Measurements from ENCODE around the gene DDN.

DDN gene

GRCh38 chr12:48986720-48987291 is 12.4 kb downstream of the DDN start:
- no peaks in the 10 kb centered on the region for H3K9me3 ChIP-seq (replicated peaks; ENCODE audit: low read length)
- no peak overlapping the region for H3K4me2 ChIP-seq (ENCODE audit: low read length)
- H3K27me3 ChIP-seq (ENCODE audit: control insufficient read depth, insufficient read depth, low read length): peaks cover 89% of the 10 kb centered on the region
- H3K36me3 ChIP-seq (ENCODE audit: insufficient read depth, low read length): no peaks in the 10 kb centered on the region
- H3K4me3 ChIP-seq (ENCODE audit: low read length): no peak overlapping the region
- no peaks in the 10 kb centered on the region for H3K4me1 ChIP-seq (ENCODE audit: control insufficient read depth, insufficient read depth, low read length)
- H3K9ac ChIP-seq (ENCODE audit: low read depth, low read length): no peak overlapping the region

GRCh38 chr12:48985901-48986300 is 13.3 kb downstream of the DDN start:
- H3K4me3 ChIP-seq (ENCODE audit: low read length): no peak overlapping the region
- H3K27me3 ChIP-seq (ENCODE audit: control insufficient read depth, insufficient read depth, low read length): peaks cover 93% of the 10 kb centered on the region

GRCh38 chr12:48985475-48985897 is 13.7 kb downstream of the DDN start:
- H3K9ac ChIP-seq (ENCODE audit: low read depth, low read length): no peak overlapping the region
- peaks cover 11% of the 10 kb centered on the region for H3K4me1 ChIP-seq (ENCODE audit: control insufficient read depth, insufficient read depth, low read length)
- H3K4me2 ChIP-seq (ENCODE audit: low read length): no peak overlapping the region
- no peaks in the 10 kb centered on the region for H3K36me3 ChIP-seq (ENCODE audit: insufficient read depth, low read length)
- no peak overlapping the region for H3K4me3 ChIP-seq (ENCODE audit: low read length)
- peaks cover 93% of the 10 kb centered on the region for H3K27me3 ChIP-seq (ENCODE audit: control insufficient read depth, insufficient read depth, low read length)
- H3K9me3 ChIP-seq (replicated peaks; ENCODE audit: low read length): no peaks in the 10 kb centered on the region

More at GRCh38 chr12:48985901-48986300, 13.3 kb downstream of the DDN start:
- Histone ChIP-seq H3K36me3 (ENCODE audit: insufficient read depth, low read length) (no peaks in the 10 kb centered on the region), H3K9ac (ENCODE audit: low read depth, low read length) (no peak overlapping the region), H3K9me3 (replicated peaks; ENCODE audit: low read length) (no peaks in the 10 kb centered on the region), H3K4me1 (ENCODE audit: control insufficient read depth, insufficient read depth, low read length) (peaks cover 6% of the 10 kb centered on the region), H3K4me2 (ENCODE audit: low read length) (no peak overlapping the region)

GRCh38 chr12:48982397-48983080 is 16.6 kb downstream of the DDN start:
- Histone ChIP-seq H3K27me3 (ENCODE audit: control insufficient read depth, insufficient read depth, low read length) (peaks cover 96% of the 10 kb centered on the region), H3K9ac (ENCODE audit: low read depth, low read length) (no peak overlapping the region), H3K9me3 (replicated peaks; ENCODE audit: low read length) (no peaks in the 10 kb centered on the region), H3K4me1 (ENCODE audit: control insufficient read depth, insufficient read depth, low read length) (peaks cover 34% of the 10 kb centered on the region), H3K4me3 (ENCODE audit: low read length) (no peak overlapping the region), H3K36me3 (ENCODE audit: insufficient read depth, low read length) (no peaks in the 10 kb centered on the region), H3K4me2 (ENCODE audit: low read length) (no peak overlapping the region)

- Histone ChIP-seq H3K36me3 (ENCODE audit: insufficient read depth, low read length) (no peaks in the 10 kb centered on the region), H3K4me3 (ENCODE audit: low read length) (no peak overlapping the region), H3K9me3 (replicated peaks; ENCODE audit: low read length) (no peaks in the 10 kb centered on the region), H3K9ac (ENCODE audit: low read depth, low read length) (no peak overlapping the region), H3K27me3 (ENCODE audit: control insufficient read depth, insufficient read depth, low read length) (peaks cover 96% of the 10 kb centered on the region), H3K4me1 (ENCODE audit: control insufficient read depth, insufficient read depth, low read length) (peaks cover 37% of the 10 kb centered on the region), H3K4me2 (ENCODE audit: low read length) (peak overlapping the region; percentile 70)
These were observed 17.4 kb downstream of the DDN start for GRCh38 chr12:48981757-48982157.

- Histone ChIP-seq H3K9ac (ENCODE audit: low read depth, low read length) (no peak overlapping the region), H3K27me3 (ENCODE audit: control insufficient read depth, insufficient read depth, low read length) (peaks cover 94% of the 10 kb centered on the region), H3K36me3 (ENCODE audit: insufficient read depth, low read length) (no peaks in the 10 kb centered on the region), H3K9me3 (replicated peaks; ENCODE audit: low read length) (no peaks in the 10 kb centered on the region), H3K4me2 (ENCODE audit: low read length) (peak overlapping the region; percentile 70), H3K4me1 (ENCODE audit: control insufficient read depth, insufficient read depth, low read length) (peaks cover 37% of the 10 kb centered on the region), H3K4me3 (ENCODE audit: low read length) (peak overlapping the region; percentile 47)
These were observed 18.0 kb downstream of the DDN start for GRCh38 chr12:48980953-48981756.

- H3K9ac ChIP-seq (ENCODE audit: low read depth, low read length): no peak overlapping the region
- H3K4me2 ChIP-seq (ENCODE audit: low read length): peak overlapping the region; percentile 70
- H3K4me3 ChIP-seq (ENCODE audit: low read length): no peak overlapping the region
- H3K9me3 ChIP-seq (replicated peaks; ENCODE audit: low read length): no peaks in the 10 kb centered on the region
- peaks cover 94% of the 10 kb centered on the region for H3K27me3 ChIP-seq (ENCODE audit: control insufficient read depth, insufficient read depth, low read length)
- H3K4me1 ChIP-seq (ENCODE audit: control insufficient read depth, insufficient read depth, low read length): peaks cover 37% of the 10 kb centered on the region
- H3K36me3 ChIP-seq (ENCODE audit: insufficient read depth, low read length): no peaks in the 10 kb centered on the region
These were observed 18.7 kb downstream of the DDN start for GRCh38 chr12:48980389-48980952.

GRCh38 chr12:48979602-48980388 is 19.4 kb downstream of the DDN start:
- Histone ChIP-seq H3K4me1 (ENCODE audit: control insufficient read depth, insufficient read depth, low read length) (peaks cover 37% of the 10 kb centered on the region), H3K4me3 (ENCODE audit: low read length) (no peak overlapping the region)

GRCh38 chr12:48978741-48979601 is 20.2 kb downstream of the DDN start:
- Histone ChIP-seq H3K36me3 (ENCODE audit: insufficient read depth, low read length) (no peaks in the 10 kb centered on the region), H3K9ac (ENCODE audit: low read depth, low read length) (no peak overlapping the region), H3K4me3 (ENCODE audit: low read length) (peak overlapping the region; percentile 28), H3K4me2 (ENCODE audit: low read length) (peak overlapping the region; percentile 70), H3K9me3 (replicated peaks; ENCODE audit: low read length) (no peaks in the 10 kb centered on the region), H3K4me1 (ENCODE audit: control insufficient read depth, insufficient read depth, low read length) (peaks cover 37% of the 10 kb centered on the region), H3K27me3 (ENCODE audit: control insufficient read depth, insufficient read depth, low read length) (peaks cover 91% of the 10 kb centered on the region)

More at GRCh38 chr12:48979602-48980388, 19.4 kb downstream of the DDN start:
- Histone ChIP-seq H3K36me3 (ENCODE audit: insufficient read depth, low read length) (no peaks in the 10 kb centered on the region), H3K4me2 (ENCODE audit: low read length) (peak overlapping the region; percentile 70), H3K27me3 (ENCODE audit: control insufficient read depth, insufficient read depth, low read length) (peaks cover 92% of the 10 kb centered on the region), H3K9me3 (replicated peaks; ENCODE audit: low read length) (no peaks in the 10 kb centered on the region), H3K9ac (ENCODE audit: low read depth, low read length) (no peak overlapping the region)

- no peaks in the 10 kb centered on the region for H3K9me3 ChIP-seq (replicated peaks; ENCODE audit: low read length)
These were observed 20.9 kb downstream of the DDN start, which contains the start of gene WNT1 for GRCh38 chr12:48978291-48978740. TSS of gene WNT1 (plus strand) at chr12:48978322. CDS start at chr12:48978651, 329 bp downstream.

More at GRCh38 chr12:48978291-48978740, 20.9 kb downstream of the DDN start, which contains the start of gene WNT1:
- Histone ChIP-seq H3K27me3 (ENCODE audit: control insufficient read depth, insufficient read depth, low read length) (peaks cover 91% of the 10 kb centered on the region), H3K4me3 (ENCODE audit: low read length) (peak within 1 kb of the TSS; percentile 28), H3K9ac (ENCODE audit: low read depth, low read length) (no peak within 1 kb of the TSS), H3K4me1 (ENCODE audit: control insufficient read depth, insufficient read depth, low read length) (peaks cover 37% of the 10 kb centered on the region), H3K36me3 (ENCODE audit: insufficient read depth, low read length) (no peaks in the 10 kb centered on the region), H3K4me2 (ENCODE audit: low read length) (peak within 1 kb of the TSS; percentile 70)
